Daoy (cell line): ENCODE results near the gene EMC1. TPM values are rescaled to one million over a fixed set of nuclear protein-coding genes. Genes with fewer than 3 reads are reported as not detected.
"Not testable (repeated sequence)": the region's sequence is repeated elsewhere in the genome, so short reads cannot be mapped to it uniquely, and the experiment has no call there.

Experiments used
- DNase-seq: peaks from one replicate; pipeline ENCODE4 v3.0.0-alpha.2; 2015; ENCODE audit warnings: low read depth
- total RNA-seq: library from RNA; depleted of rRNA; stranded (reverse); fragments of >200 nt; shearing (Covaris generic); gene quantifications from 2 replicates; pipeline ENCODE4 v1.2.3, GENCODE V29; 2014

Gene EMC1
- total RNA-seq, 1 experiment from 2014 or later = 49.9 TPM

- not testable (repeated sequence) for DNase-seq
These were observed 34.7 kb downstream of the EMC1 start for GRCh38 chr1:19216585-19216984.

- no peak for DNase-seq
These were observed 37.7 kb downstream of the EMC1 start for GRCh38 chr1:19213580-19213979.

GRCh38 chr1:19212167-19212566 lies 39.2 kb downstream of the EMC1 start:
- no peak for DNase-seq

- no peak for DNase-seq
These were observed 40.4 kb downstream of the EMC1 start for GRCh38 chr1:19210772-19211549.

GRCh38 chr1:19209990-19210771 lies 41.1 kb downstream of the EMC1 start, which contains the start of gene UBR4:
Gene UBR4, minus strand, starts transcription at chr1:19210266. Its CDS starts 18 bp downstream, at chr1:19210248.
- peak; percentile 98 for DNase-seq

- DNase-seq = peak; percentile 61
These were observed 41.8 kb downstream of the EMC1 start for GRCh38 chr1:19209439-19209989.

- DNase-seq = no peak
These were observed 42.5 kb downstream of the EMC1 start for GRCh38 chr1:19208710-19209438.

GRCh38 chr1:19206947-19207346 lies 44.4 kb downstream of the EMC1 start:
- DNase-seq = no peak

GRCh38 chr1:19205845-19206244 lies 45.5 kb downstream of the EMC1 start:
- no peak for DNase-seq

- no peak for DNase-seq
These were observed 45.9 kb downstream of the EMC1 start for GRCh38 chr1:19205403-19205802.

- no peak for DNase-seq
These were observed 46.7 kb downstream of the EMC1 start for GRCh38 chr1:19204446-19205266.

GRCh38 chr1:19203440-19203839 lies 47.9 kb downstream of the EMC1 start:
- DNase-seq = peak; percentile 82

- no peak for DNase-seq
These were observed 48.9 kb downstream of the EMC1 start for GRCh38 chr1:19202396-19202795.

- no peak for DNase-seq
These were observed 51.2 kb downstream of the EMC1 start for GRCh38 chr1:19199969-19200604.

GRCh38 chr1:19199329-19199968 lies 51.9 kb downstream of the EMC1 start:
- no peak for DNase-seq

- DNase-seq = no peak
These were observed 52.5 kb downstream of the EMC1 start for GRCh38 chr1:19198820-19199219.

GRCh38 chr1:19197845-19198244 lies 53.5 kb downstream of the EMC1 start:
- no peak for DNase-seq

- no peak for DNase-seq
These were observed 55.0 kb downstream of the EMC1 start for GRCh38 chr1:19196331-19196730.

- no peak for DNase-seq
These were observed 58.3 kb downstream of the EMC1 start for GRCh38 chr1:19193004-19193403.

GRCh38 chr1:19191811-19192210 lies 59.5 kb downstream of the EMC1 start:
- no peak for DNase-seq
